Keratinocyte (primary cell): Measurements from ENCODE around the gene ACTR2. TPM values are rescaled to one million over a fixed set of nuclear protein-coding genes. Genes with fewer than 3 reads are reported as not detected.

Source experiments
- DNase-seq: peaks from one replicate; pipeline ENCODE4 v3.0.0-alpha.2; 2011; ENCODE audit warnings: low read depth, missing footprints, low spot score
- FAIRE-seq: peaks from 2 replicates; lab custom pipeline; 2011; peaks lifted over from hg19 to GRCh38; lab: Jason Lieb, UNC
- H2AFZ ChIP-seq: 2 replicates; pipeline ENCODE4 v1.6.0; 2012; ENCODE audit warnings: low read length, control low read depth, inconsistent platforms; ENCODE audit not compliant: control insufficient read depth
- H3K27ac ChIP-seq: 2 replicates; pipeline ENCODE4 v1.5.1; 2011; ENCODE audit warnings: low read length; ENCODE audit not compliant: control insufficient read depth, insufficient read depth
- H3K27me3 ChIP-seq: 3 replicates; pipeline ENCODE4 v1.6.0; 2011; ENCODE audit warnings: low read length; ENCODE audit not compliant: control insufficient read depth, insufficient read depth; ENCODE audit errors: extremely low read depth
- H3K36me3 ChIP-seq, 2 experiments: 2 replicates in 1 of 2; 3 replicates in 1 of 2; pipeline ENCODE4 v1.5.1; 2011; ENCODE audit warnings: low read length in 2 of 2, mild to moderate bottlenecking in 1 of 2; ENCODE audit not compliant: control insufficient read depth in 2 of 2, insufficient read depth in 2 of 2; ENCODE audit errors: extremely low read depth in 1 of 2
- H3K4me1 ChIP-seq: 3 replicates; pipeline ENCODE4 v1.5.1; 2011; ENCODE audit warnings: low read length; ENCODE audit not compliant: control insufficient read depth, insufficient read depth; ENCODE audit errors: extremely low read depth
- H3K4me2 ChIP-seq: 3 replicates; pipeline ENCODE4 v1.6.0; 2011; ENCODE audit warnings: low read depth, low read length; ENCODE audit not compliant: control insufficient read depth, insufficient read depth; ENCODE audit errors: extremely low read depth
- H3K4me3 ChIP-seq, 3 experiments: fragments of 200-600 bp in 1 of 3; sonication (generic) in 1 of 3; 2 replicates in 2 of 3; 3 replicates in 1 of 3; pipeline ENCODE4 v1.5.1; 2011 to 2016; ENCODE audit warnings: low read length in 3 of 3, mild to moderate bottlenecking in 3 of 3, control low read depth in 2 of 3, inconsistent platforms in 1 of 3, low read depth in 1 of 3, mixed read lengths in 1 of 3, mixed run types in 1 of 3, moderate library complexity in 1 of 3; ENCODE audit not compliant: control insufficient read depth in 2 of 3, insufficient read depth in 2 of 3; ENCODE audit errors: extremely low read depth in 1 of 3
- H3K79me2 ChIP-seq: 2 replicates; pipeline ENCODE4 v1.6.0; 2012; ENCODE audit warnings: low read length; ENCODE audit not compliant: control insufficient read depth, insufficient read depth
- H3K9ac ChIP-seq: 3 replicates; pipeline ENCODE4 v1.6.0; 2011; ENCODE audit warnings: low read length; ENCODE audit not compliant: control insufficient read depth, insufficient read depth; ENCODE audit errors: extremely low read depth
- H3K9me1 ChIP-seq: 3 replicates; pipeline ENCODE4 v1.6.0; 2011; ENCODE audit warnings: low read length; ENCODE audit not compliant: control insufficient read depth, insufficient read depth; ENCODE audit errors: extremely low read depth
- H3K9me3 ChIP-seq: 2 replicates; pipeline ENCODE4 v1.5.1; 2012; ENCODE audit warnings: low read depth, low read length; ENCODE audit not compliant: control insufficient read depth
- H4K20me1 ChIP-seq: 3 replicates; pipeline ENCODE4 v1.6.0; 2011; ENCODE audit warnings: low read length; ENCODE audit not compliant: control insufficient read depth, insufficient read depth; ENCODE audit errors: extremely low read depth
- CTCF ChIP-seq, 3 experiments: IDR thresholded peaks in 1 of 3; conservative IDR thresholded peaks in 1 of 3; optimal IDR thresholded peaks in 1 of 3; 2 replicates in 2 of 3; 3 replicates in 1 of 3; pipeline versions ENCODE3 to v1.5.1; 2011; ENCODE audit warnings: low read length in 3 of 3, mild to moderate bottlenecking in 3 of 3, moderate library complexity in 2 of 3, control low read depth in 1 of 3, inconsistent platforms in 1 of 3; ENCODE audit not compliant: insufficient read depth in 2 of 3; ENCODE audit errors: extremely low read depth in 1 of 3
- EZH2 ChIP-seq: IDR thresholded peaks from one replicate; pipeline ENCODE4 v1.6.1; 2012; ENCODE audit warnings: inconsistent platforms, mild to moderate bottlenecking, low read length, moderate library complexity
- dilution Hi-C: fragments of 300-500 bp; cut with MboI; formaldehyde crosslinking; loops from one replicate; pipeline ENCODE4 v1.7.0; 2020; ENCODE audit warnings: low sequenced_read_pairs; ENCODE audit not compliant: extremely low pct_ligation_motif_present
- polyA plus RNA-seq, 5 experiments: library from polyadenylated mRNA; depleted of rRNA in 3 of 5; stranded (reverse) in 3 of 5; stranded (forward) in 1 of 5; unstranded in 1 of 5; fragments of >200 nt; gene quantifications; 1 replicate in 1 of 5; 2 replicates in 3 of 5; 3 replicates in 1 of 5; pipeline versions ENCODE4 v1.2.1 to v1.2.3, GENCODE V29; 2011 to 2012; ENCODE audit warnings: missing spikeins in 2 of 5, low read depth in 1 of 5, low replicate concordance in 1 of 5

The ACTR2 gene
- polyA plus RNA-seq, 1 donor (not counting 4 experiments of a cell fraction or from before 2014, with no cell fraction given), result 257 TPM

DNA sequence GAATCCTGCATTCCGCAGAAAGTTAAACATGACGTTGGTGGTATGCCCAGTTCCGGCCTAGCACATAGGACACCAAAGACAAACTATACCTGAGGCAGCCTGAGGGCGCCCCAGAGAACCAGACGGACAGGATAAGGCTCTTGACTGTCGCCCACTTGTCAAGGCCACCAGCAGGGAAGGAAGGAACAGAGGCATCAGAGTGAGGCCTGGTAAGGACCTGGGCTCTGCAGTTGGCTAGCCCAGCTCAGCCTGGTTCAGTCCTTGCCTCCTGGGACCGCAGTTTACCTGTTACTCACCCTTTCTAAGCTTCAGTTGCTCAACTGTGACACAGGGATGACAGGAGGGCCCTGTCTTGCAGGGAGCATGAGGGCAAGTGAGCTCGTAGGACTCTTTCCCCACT lies 82.1 kb downstream of the ACTR2 start:
- H3K27ac ChIP-seq, result no peak overlapping the region
- dilution Hi-C loops, result no loop called here

DNA sequence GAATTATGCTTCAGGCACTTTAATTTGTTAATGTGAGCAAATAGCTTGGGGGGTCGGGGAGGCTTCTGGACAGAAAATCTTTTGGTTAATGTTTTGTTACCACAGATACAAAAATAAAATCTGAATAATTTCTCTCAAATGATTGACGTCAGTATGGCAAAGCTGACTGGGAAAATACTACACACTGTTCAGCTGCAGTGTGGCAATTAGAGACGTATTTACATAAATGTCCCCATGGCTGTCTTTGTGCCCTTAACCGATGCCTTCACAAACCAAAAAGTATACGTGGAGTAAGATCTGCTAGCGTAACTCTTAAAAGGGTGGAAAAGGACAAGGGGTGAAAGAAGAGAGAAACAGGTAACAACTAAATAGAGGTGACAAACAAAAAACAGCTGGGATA lies 83.4 kb downstream of the ACTR2 start:
- Histone ChIP-seq H3K27ac (no peak overlapping the region), H3K9me1 (no peaks in the 10 kb centered on the region), H4K20me1 (no peaks in the 10 kb centered on the region), H3K9me3 (no peaks in the 10 kb centered on the region), H3K4me3 (no peak overlapping the region), H2AFZ (no peak overlapping the region), H3K79me2 (peaks cover 14% of the 10 kb centered on the region), H3K9ac (no peak overlapping the region), H3K4me2 (no peak overlapping the region), H3K4me1 (peaks cover 16% of the 10 kb centered on the region), H3K36me3 (peaks cover 34 to 41% of the 10 kb centered on the region in 2 experiments), H3K27me3 (no peaks in the 10 kb centered on the region)
- no peak for TF ChIP-seq EZH2
- TF ChIP-seq CTCF (optimal IDR thresholded peaks at IDR 0.05 in 1 of 3, IDR thresholded peaks at IDR 0.05 in 1 of 3, conservative IDR thresholded peaks at IDR 0.05 in 1 of 3; ENCODE audit: extremely low read depth in 1 of 3, insufficient read depth in 2 of 3, low read length in 3 of 3), result no peak
- dilution Hi-C loops, result no loop called here
- no peak for FAIRE-seq
- DNase-seq, result no peak

More for the DNA sequence above, 82.1 kb downstream of the ACTR2 start:
- TF ChIP-seq CTCF (optimal IDR thresholded peaks at IDR 0.05 in 1 of 3, IDR thresholded peaks at IDR 0.05 in 1 of 3, conservative IDR thresholded peaks at IDR 0.05 in 1 of 3; ENCODE audit: extremely low read depth in 1 of 3, insufficient read depth in 2 of 3, low read length in 3 of 3) (no peak), EZH2 (no peak)
- Histone ChIP-seq H2AFZ (no peak overlapping the region), H3K4me1 (peaks cover 3% of the 10 kb centered on the region), H3K9me1 (no peaks in the 10 kb centered on the region), H3K9me3 (no peaks in the 10 kb centered on the region), H3K79me2 (peaks cover 14% of the 10 kb centered on the region), H3K36me3 (peaks cover 36 to 37% of the 10 kb centered on the region in 2 experiments), H4K20me1 (no peaks in the 10 kb centered on the region), H3K9ac (no peak overlapping the region), H3K27me3 (no peaks in the 10 kb centered on the region), H3K4me3 (no peak overlapping the region), H3K4me2 (no peak overlapping the region)
- FAIRE-seq, result no peak
- no peak for DNase-seq
